ENCODE measurements around the gene IFIT5. TPM values are rescaled to one million over a fixed set of nuclear protein-coding genes. Genes with fewer than 3 reads are reported as not detected.

IFIT5 gene
- total and polyA plus RNA-seq, 10 donors = 9.3 to 23.7 (median 19.6) TPM

- intact Hi-C loops (cut with DNase I; ENCODE audit: low total_unique reads) = no loop called here
- no peak for TF ChIP-seq POLR2A (IDR thresholded peaks at IDR 0.05)
- TF ChIP-seq CTCF (IDR thresholded peaks at IDR 0.05 in 8 of 11, conservative IDR thresholded peaks at IDR 0.05 in 3 of 11) = no peak
- TF ChIP-seq POLR2AphosphoS5 (IDR thresholded peaks at IDR 0.05) = peak in 1 of 3 donors; percentile 79
- no peaks in the 10 kb centered on the region for H3K9me3 ChIP-seq
- H3K36me3 ChIP-seq = no peaks in the 10 kb centered on the region
- no peaks in the 10 kb centered on the region for H3K27me3 ChIP-seq (replicated peaks in 1 of 7)
- DNase-seq = no peak
- H3K4me3 ChIP-seq = no peak overlapping the region
- H3K4me1 ChIP-seq = peaks cover 0 to 30% (median 21%) of the 10 kb centered on the region in 6 donors
- WGBS, 5 donors = 19 to 60% (median 34%) methylated on average over 3 of the region's 3 CpGs
- H3K27ac ChIP-seq = peak overlapping the region; percentile 27 to 84 (median 74)
These were observed 40.3 kb upstream of the IFIT5 start for GRCh38 chr10:89373916-89374711.

GRCh38 chr10:89374713-89375141, 39.6 kb upstream of the IFIT5 start:
- no peaks in the 10 kb centered on the region for H3K36me3 ChIP-seq
- intact Hi-C loops (cut with DNase I; ENCODE audit: low total_unique reads) = no loop called here

GRCh38 chr10:89377705-89378637, 36.4 kb upstream of the IFIT5 start, which contains the start of gene IFIT1B:
Gene IFIT1B (plus strand): TSS chr10:89378056. CDS start chr10:89378136, 80 bp downstream.
- Histone ChIP-seq H3K4me3 (no peak within 1 kb of the TSS), H3K4me1 (peaks cover 0 to 21% (median 18%) of the 10 kb centered on the region in 6 donors), H3K27me3 (replicated peaks in 1 of 7) (no peaks in the 10 kb centered on the region), H3K9me3 (no peaks in the 10 kb centered on the region), H3K27ac (no peak within 1 kb of the TSS), H3K36me3 (no peaks in the 10 kb centered on the region)
- intact Hi-C loops (cut with DNase I; ENCODE audit: low total_unique reads) = no loop called here
- WGBS, 5 donors = 72 to 87% (median 83%) methylated on average over 5 of the region's 5 CpGs
- no peak for TF ChIP-seq CTCF (IDR thresholded peaks at IDR 0.05 in 8 of 11, conservative IDR thresholded peaks at IDR 0.05 in 3 of 11)
- DNase-seq = no peak

More at GRCh38 chr10:89374713-89375141, 39.6 kb upstream of the IFIT5 start:
- TF ChIP-seq POLR2AphosphoS5 (IDR thresholded peaks at IDR 0.05) = no peak
- no peak for TF ChIP-seq POLR2A (IDR thresholded peaks at IDR 0.05)
- no peak for TF ChIP-seq CTCF (IDR thresholded peaks at IDR 0.05 in 8 of 11, conservative IDR thresholded peaks at IDR 0.05 in 3 of 11)
- DNase-seq = no peak
- no peaks in the 10 kb centered on the region for H3K27me3 ChIP-seq (replicated peaks in 1 of 7)
- H3K4me3 ChIP-seq = no peak overlapping the region
- peak overlapping the region in 7 of 8 donors; percentile 55 to 84 (median 77) for H3K27ac ChIP-seq
- H3K4me1 ChIP-seq = peaks cover 0 to 24% (median 18%) of the 10 kb centered on the region in 6 donors
- H3K9me3 ChIP-seq = no peaks in the 10 kb centered on the region

- Histone ChIP-seq H3K4me1 (peaks cover 0 to 14% (median 10%) of the 10 kb centered on the region in 6 donors), H3K27ac (no peak overlapping the region), H3K27me3 (replicated peaks in 1 of 7) (no peaks in the 10 kb centered on the region), H3K36me3 (no peaks in the 10 kb centered on the region), H3K4me3 (no peak overlapping the region), H3K9me3 (no peaks in the 10 kb centered on the region)
- DNase-seq = no peak
- intact Hi-C loops (cut with DNase I; ENCODE audit: low total_unique reads) = no loop called here
- TF ChIP-seq POLR2A (IDR thresholded peaks at IDR 0.05) (no peak), CTCF (IDR thresholded peaks at IDR 0.05 in 8 of 11, conservative IDR thresholded peaks at IDR 0.05 in 3 of 11) (no peak)
These were observed 35.3 kb upstream of the IFIT5 start for GRCh38 chr10:89379103-89379502.
